Astrocyte (in vitro differentiated cells and primary cell): ENCODE data around the gene ENG.

ENCODE experiments used
- EZH2 ChIP-seq: IDR thresholded peaks from 2 replicates; pipeline ENCODE4 v1.6.1; 2012; ENCODE audit warnings: mild to moderate bottlenecking, low read length, inconsistent platforms; ENCODE audit not compliant: insufficient read depth
- TF ChIP-seq, protein P1 (sequence below): IDR thresholded peaks from 2 replicates; pipeline ENCODE4 v1.5.1; 2011; ENCODE audit warnings: low read depth, mild to moderate bottlenecking, inconsistent platforms, low read length, moderate library complexity; ENCODE audit not compliant: insufficient read depth

- TF ChIP-seq, protein P1, sequence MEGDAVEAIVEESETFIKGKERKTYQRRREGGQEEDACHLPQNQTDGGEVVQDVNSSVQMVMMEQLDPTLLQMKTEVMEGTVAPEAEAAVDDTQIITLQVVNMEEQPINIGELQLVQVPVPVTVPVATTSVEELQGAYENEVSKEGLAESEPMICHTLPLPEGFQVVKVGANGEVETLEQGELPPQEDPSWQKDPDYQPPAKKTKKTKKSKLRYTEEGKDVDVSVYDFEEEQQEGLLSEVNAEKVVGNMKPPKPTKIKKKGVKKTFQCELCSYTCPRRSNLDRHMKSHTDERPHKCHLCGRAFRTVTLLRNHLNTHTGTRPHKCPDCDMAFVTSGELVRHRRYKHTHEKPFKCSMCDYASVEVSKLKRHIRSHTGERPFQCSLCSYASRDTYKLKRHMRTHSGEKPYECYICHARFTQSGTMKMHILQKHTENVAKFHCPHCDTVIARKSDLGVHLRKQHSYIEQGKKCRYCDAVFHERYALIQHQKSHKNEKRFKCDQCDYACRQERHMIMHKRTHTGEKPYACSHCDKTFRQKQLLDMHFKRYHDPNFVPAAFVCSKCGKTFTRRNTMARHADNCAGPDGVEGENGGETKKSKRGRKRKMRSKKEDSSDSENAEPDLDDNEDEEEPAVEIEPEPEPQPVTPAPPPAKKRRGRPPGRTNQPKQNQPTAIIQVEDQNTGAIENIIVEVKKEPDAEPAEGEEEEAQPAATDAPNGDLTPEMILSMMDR: no peak
- no peak for TF ChIP-seq EZH2
Observed at GRCh38 chr9:127789179-127789578, 65.3 kb downstream of the ENG start.
